ENCODE results near the gene ORC3.
"Not testable (repeated sequence)": the region's sequence is repeated elsewhere in the genome, so short reads cannot be mapped to it uniquely, and the experiment has no call there.

The ORC3 gene

DNA sequence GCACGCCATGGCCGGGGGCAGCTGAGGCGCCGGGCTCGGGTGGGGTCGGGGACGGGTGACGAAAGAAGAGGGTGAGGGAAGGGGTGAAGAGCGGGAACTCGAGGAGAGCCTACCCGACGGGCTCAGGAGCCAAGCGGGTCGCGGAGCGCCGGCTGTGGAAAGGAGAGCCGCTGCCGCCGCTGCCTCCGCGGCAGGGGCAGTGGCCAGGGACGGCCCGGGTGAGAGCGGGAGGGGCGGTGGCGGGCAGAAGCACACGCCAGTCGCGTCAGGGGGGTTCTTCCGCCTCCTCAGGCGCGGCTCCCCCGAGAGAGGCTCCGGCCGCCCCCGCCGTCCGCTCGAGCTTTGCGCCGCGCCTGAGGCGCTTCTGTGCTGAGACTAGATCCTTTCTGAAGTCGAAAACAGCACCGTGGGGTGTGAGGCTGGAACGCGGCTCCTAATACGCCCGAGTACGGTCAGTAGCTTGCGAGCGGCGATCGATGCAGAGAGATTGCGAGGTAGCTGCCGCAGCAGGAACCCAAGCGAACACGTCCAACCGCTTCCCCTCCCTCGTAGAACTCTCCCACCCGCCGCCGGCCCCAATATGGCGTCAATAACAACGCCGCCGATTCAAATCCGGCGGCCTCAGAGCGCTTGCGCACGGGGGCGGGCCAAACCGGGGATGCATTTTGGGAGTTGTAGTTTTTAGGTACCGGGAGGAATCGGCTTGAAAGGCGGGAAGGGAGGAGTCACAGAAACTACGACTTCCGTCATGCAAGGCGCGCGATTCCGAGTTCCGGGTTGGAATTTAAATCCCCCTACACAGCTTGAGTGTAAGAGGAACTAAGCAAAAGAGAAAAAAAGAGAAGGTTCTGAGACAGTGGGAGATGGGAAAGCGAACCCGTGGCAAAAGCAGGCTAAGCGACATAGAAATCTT, 112.0 kb downstream of the ORC3 start, which contains the start of gene AKIRIN2:
Gene AKIRIN2 (minus strand): TSS at position 558 of the 913 bp plus-strand sequence. CDS start 549 bp downstream, at position 9.
- Mint-ChIP-seq H3K9me3 (no peaks in the 10 kb centered on the region), H3K4me1 (ENCODE audit: low read depth) (peaks cover 38% of the 10 kb centered on the region)

GRCh38 chr6:87702589-87702945, 112.6 kb downstream of the ORC3 start:
- Mint-ChIP-seq H3K27ac (peak overlapping the region; percentile 97), H3K4me3 (peak overlapping the region; percentile 99), H3K4me1 (ENCODE audit: low read depth) (peaks cover 36% of the 10 kb centered on the region), H3K36me3 (ENCODE audit: low read depth) (peaks cover 15% of the 10 kb centered on the region), H3K27me3 (ENCODE audit: low read depth) (no peaks in the 10 kb centered on the region), H3K9me3 (no peaks in the 10 kb centered on the region)

More for the DNA sequence above, 112.0 kb downstream of the ORC3 start, which contains the start of gene AKIRIN2:
- Mint-ChIP-seq H3K36me3 (ENCODE audit: low read depth) (peaks cover 15% of the 10 kb centered on the region), H3K4me3 (peak within 1 kb of the TSS; percentile 99), H3K27ac (peak within 1 kb of the TSS; percentile 97), H3K27me3 (ENCODE audit: low read depth) (no peaks in the 10 kb centered on the region)

GRCh38 chr6:87703039-87703438, 113.1 kb downstream of the ORC3 start:
- Mint-ChIP-seq H3K27ac (peak overlapping the region; percentile 97), H3K4me3 (peak overlapping the region; percentile 99), H3K36me3 (ENCODE audit: low read depth) (peaks cover 15% of the 10 kb centered on the region), H3K4me1 (ENCODE audit: low read depth) (peaks cover 32% of the 10 kb centered on the region)
- H3K27me3 Mint-ChIP-seq (ENCODE audit: low read depth); H3K9me3 Mint-ChIP-seq: not testable (repeated sequence)

- Mint-ChIP-seq H3K27ac (peak overlapping the region; percentile 73), H3K4me3 (no peak overlapping the region), H3K27me3 (ENCODE audit: low read depth) (no peaks in the 10 kb centered on the region), H3K9me3 (no peaks in the 10 kb centered on the region), H3K36me3 (ENCODE audit: low read depth) (peaks cover 9% of the 10 kb centered on the region), H3K4me1 (ENCODE audit: low read depth) (peaks cover 22% of the 10 kb centered on the region)
These were observed 115.2 kb downstream of the ORC3 start for GRCh38 chr6:87705070-87705691.

- H3K4me1 Mint-ChIP-seq (ENCODE audit: low read depth): peaks cover 16% of the 10 kb centered on the region
- no peak overlapping the region for H3K27ac Mint-ChIP-seq
- H3K4me3 Mint-ChIP-seq: no peak overlapping the region
- no peaks in the 10 kb centered on the region for H3K27me3 Mint-ChIP-seq (ENCODE audit: low read depth)
- H3K9me3 Mint-ChIP-seq: no peaks in the 10 kb centered on the region
- no peaks in the 10 kb centered on the region for H3K36me3 Mint-ChIP-seq (ENCODE audit: low read depth)
These were observed 116.4 kb downstream of the ORC3 start for GRCh38 chr6:87706187-87706966.

DNA sequence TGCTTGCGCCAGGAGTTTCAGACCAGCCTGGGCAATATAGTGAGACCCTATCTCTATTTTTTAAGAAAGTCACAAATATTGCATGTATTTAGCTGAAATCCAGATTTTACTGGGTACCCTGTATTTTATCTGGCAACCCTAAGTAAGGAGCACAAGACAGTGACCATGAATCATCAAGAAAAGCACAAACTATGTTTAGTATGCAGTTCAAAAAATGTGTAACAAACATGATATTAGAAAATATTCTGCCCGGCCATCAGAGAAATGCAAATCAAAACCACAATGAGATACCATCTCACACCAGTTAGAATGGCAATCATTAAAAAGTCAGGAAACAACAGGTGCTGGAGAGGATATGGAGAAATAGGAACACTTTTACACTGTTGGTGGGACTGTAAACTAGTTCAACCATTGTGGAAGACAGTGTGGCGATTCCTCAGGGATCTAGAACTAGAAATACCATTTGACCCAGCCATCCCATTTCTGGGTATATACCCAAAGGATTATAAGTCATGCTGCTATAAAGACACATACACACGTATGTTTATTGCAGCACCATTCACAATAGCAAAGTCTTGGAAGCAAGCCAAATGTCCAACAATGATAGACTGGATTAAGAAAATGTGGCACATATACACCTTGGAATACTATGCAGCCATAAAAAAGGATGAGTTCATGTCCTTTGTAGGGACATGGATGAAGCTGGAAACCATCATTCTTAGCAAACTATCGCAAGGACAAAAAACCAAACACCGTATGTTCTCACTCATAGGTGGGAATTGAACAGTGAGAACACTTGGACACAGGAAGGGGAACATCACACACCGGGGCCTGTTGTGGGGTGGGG, 118.9 kb downstream of the ORC3 start:
- H3K4me3 Mint-ChIP-seq; H3K4me1 Mint-ChIP-seq (ENCODE audit: low read depth): not testable (repeated sequence)

GRCh38 chr6:87710090-87710489, 120.2 kb downstream of the ORC3 start:
- H3K9me3 Mint-ChIP-seq: no peaks in the 10 kb centered on the region
- H3K27me3 Mint-ChIP-seq (ENCODE audit: low read depth): no peaks in the 10 kb centered on the region
- H3K4me3 Mint-ChIP-seq: no peak overlapping the region
- peaks cover 16% of the 10 kb centered on the region for H3K4me1 Mint-ChIP-seq (ENCODE audit: low read depth)
- H3K36me3 Mint-ChIP-seq (ENCODE audit: low read depth): no peaks in the 10 kb centered on the region
- H3K27ac Mint-ChIP-seq: no peak overlapping the region

More for the DNA sequence above, 118.9 kb downstream of the ORC3 start:
- not testable (repeated sequence) for H3K27ac Mint-ChIP-seq; H3K36me3 Mint-ChIP-seq (ENCODE audit: low read depth); H3K9me3 Mint-ChIP-seq; H3K27me3 Mint-ChIP-seq (ENCODE audit: low read depth)

DNA sequence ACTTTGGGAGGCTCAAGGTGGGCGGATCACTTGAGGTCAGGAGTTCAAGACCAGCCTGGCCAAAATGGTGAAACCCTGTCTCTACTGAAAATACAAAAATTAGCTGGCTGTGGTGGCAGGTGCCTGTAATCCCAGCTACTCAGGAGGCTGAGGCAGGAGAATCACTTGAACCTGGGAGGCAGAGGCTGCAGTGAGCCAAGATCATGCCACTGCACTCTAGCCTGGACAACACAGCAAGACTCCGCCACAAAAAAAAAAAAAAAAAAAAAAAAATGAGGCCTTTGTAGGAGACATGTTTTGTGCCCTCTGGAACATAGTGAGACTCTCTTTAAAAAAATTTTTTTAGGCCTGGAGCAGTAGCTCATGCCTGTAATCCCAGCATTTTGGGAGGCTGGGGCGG, 122.8 kb downstream of the ORC3 start:
- not testable (repeated sequence) for H3K27ac Mint-ChIP-seq; H3K36me3 Mint-ChIP-seq (ENCODE audit: low read depth); H3K27me3 Mint-ChIP-seq (ENCODE audit: low read depth); H3K9me3 Mint-ChIP-seq; H3K4me3 Mint-ChIP-seq
- peaks cover 11% of the 10 kb centered on the region for H3K4me1 Mint-ChIP-seq (ENCODE audit: low read depth)

DNA sequence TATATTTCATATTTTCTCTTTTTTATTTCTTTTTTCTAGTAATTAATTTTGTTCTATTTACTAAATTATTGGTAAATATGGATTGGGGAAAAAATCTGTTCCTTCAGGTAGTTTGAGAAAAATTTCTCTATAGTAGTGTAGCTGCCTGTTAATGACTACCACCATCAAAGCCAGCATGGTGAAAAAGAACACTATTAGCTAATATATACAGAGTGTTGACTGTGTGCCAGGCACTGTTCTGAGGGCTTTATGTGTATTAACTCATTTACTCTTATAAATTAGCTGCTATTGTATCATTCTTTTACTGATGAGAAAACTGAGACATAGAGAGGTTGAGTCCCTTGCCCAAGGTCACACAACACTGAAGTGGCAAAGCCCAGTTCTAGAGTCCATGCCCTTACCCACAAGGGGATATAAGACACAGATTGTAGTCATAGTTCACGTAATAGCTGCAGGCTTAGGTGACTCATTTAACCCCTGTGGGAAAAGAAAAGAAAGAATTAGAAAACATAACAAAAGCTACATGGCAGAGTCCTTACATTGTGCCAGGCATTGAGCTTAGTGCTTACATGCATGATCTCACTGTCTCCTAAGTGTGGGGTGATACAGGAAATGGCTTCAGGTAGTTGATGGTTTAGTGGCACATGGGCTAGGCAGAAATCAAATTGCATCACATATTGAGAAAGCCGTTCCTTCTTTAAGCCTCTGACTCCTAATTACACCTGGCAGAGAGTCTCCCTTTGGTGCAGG, 124.3 kb downstream of the ORC3 start:
- H3K27ac Mint-ChIP-seq: no peak overlapping the region

More for the DNA sequence above, 124.3 kb downstream of the ORC3 start:
- H3K27me3 Mint-ChIP-seq (ENCODE audit: low read depth): no peaks in the 10 kb centered on the region
- no peaks in the 10 kb centered on the region for H3K36me3 Mint-ChIP-seq (ENCODE audit: low read depth)
- H3K4me1 Mint-ChIP-seq (ENCODE audit: low read depth): peaks cover 14% of the 10 kb centered on the region
- no peaks in the 10 kb centered on the region for H3K9me3 Mint-ChIP-seq
- H3K4me3 Mint-ChIP-seq: no peak overlapping the region

All from T-helper 1 cell treated with Interleukin-12 subunit alpha and Interleukin-12 subunit beta and Interleukin-4 antibody, amounts not matched to agents 30 μg/mL and 1 μg/mL, for 36 hours (primary cell).